GM20431 (cell line): ENCODE results near the gene ZPR1.
"Not testable (repeated sequence)": the region's sequence is repeated elsewhere in the genome, so short reads cannot be mapped to it uniquely, and the experiment has no call there.

Experiments
- in situ Hi-C: fragments of 300-500 bp; cut with MseI, MboI; formaldehyde crosslinking; loops from one replicate; pipeline ENCODE4 v1.15.0; 2020; ENCODE audit warnings: low sequenced_read_pairs; ENCODE audit not compliant: unreplicated experiment

Gene ZPR1

GRCh38 chr11:116825854-116826750 is 38.3 kb upstream of the ZPR1 start:
- in situ Hi-C loops: no loop called here

GRCh38 chr11:116825434-116825833 is 37.6 kb upstream of the ZPR1 start:
- in situ Hi-C loops: no loop called here

GRCh38 chr11:116823031-116823843 is 35.4 kb upstream of the ZPR1 start, which contains the start of gene APOA4:
Gene APOA4, minus strand, starts transcription at chr11:116823304. Its CDS starts 113 bp downstream, at chr11:116823191.
- in situ Hi-C loops: no loop called here

- in situ Hi-C loops: no loop called here
Measured at GRCh38 chr11:116822575-116822974, 34.8 kb upstream of the ZPR1 start.

- in situ Hi-C loops: no loop called here
Measured at GRCh38 chr11:116821050-116821918, 33.5 kb upstream of the ZPR1 start.

- in situ Hi-C loops: no loop called here
Measured at GRCh38 chr11:116819049-116819448, 31.2 kb upstream of the ZPR1 start.

GRCh38 chr11:116814502-116814901 is 26.7 kb upstream of the ZPR1 start:
- in situ Hi-C loops: no loop called here

GRCh38 chr11:116813781-116814471 is 26.1 kb upstream of the ZPR1 start:
- in situ Hi-C loops: no loop called here

GRCh38 chr11:116813170-116813569 is 25.3 kb upstream of the ZPR1 start:
- in situ Hi-C loops: no loop called here

- in situ Hi-C loops: no loop called here
Measured at GRCh38 chr11:116812109-116812508, 24.3 kb upstream of the ZPR1 start.

- in situ Hi-C loops: no loop called here
Measured at GRCh38 chr11:116811194-116811593, 23.4 kb upstream of the ZPR1 start.

- in situ Hi-C loops: no loop called here
Measured at GRCh38 chr11:116808262-116809175, 20.7 kb upstream of the ZPR1 start.

GRCh38 chr11:116807601-116808261 is 19.9 kb upstream of the ZPR1 start:
- in situ Hi-C loops: no loop called here

GRCh38 chr11:116804001-116804400 is 16.2 kb upstream of the ZPR1 start:
- in situ Hi-C loops: no loop called here

GRCh38 chr11:116801662-116802061 is 13.8 kb upstream of the ZPR1 start:
- in situ Hi-C loops: not testable (repeated sequence)

- in situ Hi-C loops: no loop called here
Measured at GRCh38 chr11:116800610-116801009, 12.8 kb upstream of the ZPR1 start.

GRCh38 chr11:116798368-116798767 is 10.5 kb upstream of the ZPR1 start:
- in situ Hi-C loops: loop anchor here (25.0 kb wide), 1 partner anchor 314 kb away; no protein-coding TSS in a partner anchor

- in situ Hi-C loops: loop anchor here (25.0 kb wide), 1 partner anchor 314 kb away; no protein-coding TSS in a partner anchor
Measured at GRCh38 chr11:116797816-116798215, 10.0 kb upstream of the ZPR1 start.
